Hepatocyte (in vitro differentiated cells): Measurements from ENCODE around the gene ANXA9. TPM values are rescaled to one million over a fixed set of nuclear protein-coding genes. Genes with fewer than 3 reads are reported as not detected.

Experiments used
- DNase-seq: peaks from one replicate; pipeline ENCODE4 v3.0.0-alpha.2; 2016; ENCODE audit warnings: low spot score
- H2AFZ ChIP-seq: fragments of 200-600 bp; sonication (generic); 2 replicates; pipeline ENCODE4 v1.6.0; 2016; ENCODE audit warnings: antibody characterized with exemption, mild to moderate bottlenecking
- H3K27ac ChIP-seq: fragments of 200-600 bp; sonication (generic); 2 replicates; pipeline ENCODE4 v1.5.1; 2016; ENCODE audit warnings: mild to moderate bottlenecking
- H3K27me3 ChIP-seq: fragments of 200-600 bp; sonication (generic); 2 replicates; pipeline ENCODE4 v1.6.1; 2016
- H3K36me3 ChIP-seq: fragments of 200-600 bp; sonication (generic); replicated peaks from 2 replicates; pipeline ENCODE4 v1.5.1; 2016; ENCODE audit warnings: low read depth; ENCODE audit not compliant: insufficient read depth
- H3K4me1 ChIP-seq: fragments of 200-600 bp; sonication (generic); 2 replicates; pipeline ENCODE4 v1.5.1; 2016; ENCODE audit warnings: mild to moderate bottlenecking, moderate library complexity; ENCODE audit not compliant: insufficient read depth
- H3K4me2 ChIP-seq: fragments of 200-600 bp; sonication (generic); 2 replicates; pipeline ENCODE4 v1.6.0; 2016
- H3K4me3 ChIP-seq: fragments of 200-600 bp; sonication (generic); 2 replicates; pipeline ENCODE4 v1.5.1; 2016; ENCODE audit warnings: mild to moderate bottlenecking
- H3K79me2 ChIP-seq: fragments of 200-600 bp; sonication (generic); 2 replicates; pipeline ENCODE4 v1.6.0; 2017; ENCODE audit warnings: mild to moderate bottlenecking
- H3K9me2 ChIP-seq: fragments of 200-600 bp; sonication (generic); replicated peaks from 2 replicates; pipeline ENCODE4 v1.6.0; 2017; ENCODE audit warnings: mild to moderate bottlenecking; ENCODE audit not compliant: insufficient read depth
- H3K9me3 ChIP-seq: fragments of 200-600 bp; sonication (generic); 2 replicates; pipeline ENCODE4 v1.5.1; 2016; ENCODE audit warnings: low read depth, mild to moderate bottlenecking
- H4K20me1 ChIP-seq: fragments of 200-600 bp; sonication (generic); 2 replicates; pipeline ENCODE4 v1.6.0; 2016; ENCODE audit warnings: mild to moderate bottlenecking; ENCODE audit not compliant: insufficient read depth, poor library complexity, severe bottlenecking
- EZH2 ChIP-seq: fragments of 200-600 bp; sonication (generic); IDR thresholded peaks from 2 replicates; pipeline ENCODE4 v1.6.1; 2016; ENCODE audit warnings: antibody characterized with exemption, mild to moderate bottlenecking, borderline replicate concordance
- EZH2phosphoT487 ChIP-seq: fragments of 200-600 bp; sonication (generic); IDR thresholded peaks from one replicate; pipeline ENCODE4 v1.6.1; 2018; ENCODE audit warnings: antibody characterized with exemption, mild to moderate bottlenecking, low read depth, moderate library complexity; ENCODE audit not compliant: unreplicated experiment, severe bottlenecking
- WGBS: methylation state at CpG from one replicate; pipeline ENCODE4 v1.1.6; 2016; ENCODE audit warnings: low lambda C conversion rate; ENCODE audit errors: missing lambda C conversion rate; 5-methylcytosine and 5-hydroxymethylcytosine counted together
- polyA plus RNA-seq: library from polyadenylated mRNA; unstranded; fragments of >200 nt; fragmentation: Nextera tagmentation; extraction: Ambion mirVana; gene quantifications from 2 replicates; pipeline ENCODE4 v1.2.1, GENCODE V29; 2016
- total RNA-seq: library from RNA; depleted of rRNA; stranded (reverse); fragments of >200 nt; gene quantifications from 2 replicates; pipeline ENCODE4 v1.2.3, GENCODE V29; 2014
- TF ChIP-seq, protein P1 (sequence below): fragments of 200-600 bp; sonication (generic); IDR thresholded peaks from 2 replicates; pipeline ENCODE4 v1.5.1; 2016; ENCODE audit warnings: antibody characterized with exemption, mild to moderate bottlenecking; ENCODE audit not compliant: poor library complexity

Gene ANXA9
- total and polyA plus RNA-seq, 2 experiments from 2014 or later: 7.9 to 8.8 TPM

DNA sequence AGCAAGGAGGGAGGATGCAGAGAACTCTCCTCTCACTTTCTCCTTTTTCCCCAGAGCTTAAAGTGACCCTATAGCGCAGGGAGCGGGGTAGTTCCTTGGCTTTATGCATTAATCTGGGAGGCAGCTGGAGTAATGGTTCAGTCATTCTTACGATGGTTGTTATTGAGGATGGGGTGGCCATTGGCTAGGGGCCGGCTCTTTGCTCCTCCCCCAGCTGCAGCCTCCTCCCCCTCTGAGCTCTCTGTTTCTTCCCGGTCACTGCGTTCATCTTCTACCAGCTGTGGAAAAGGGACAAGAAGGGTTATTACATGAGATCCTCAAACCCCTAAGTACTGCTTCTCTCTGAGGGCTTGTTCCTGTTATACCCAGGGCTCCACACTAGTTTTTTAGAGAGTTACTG, 16.1 kb upstream of the ANXA9 start:
- no peak for DNase-seq

DNA sequence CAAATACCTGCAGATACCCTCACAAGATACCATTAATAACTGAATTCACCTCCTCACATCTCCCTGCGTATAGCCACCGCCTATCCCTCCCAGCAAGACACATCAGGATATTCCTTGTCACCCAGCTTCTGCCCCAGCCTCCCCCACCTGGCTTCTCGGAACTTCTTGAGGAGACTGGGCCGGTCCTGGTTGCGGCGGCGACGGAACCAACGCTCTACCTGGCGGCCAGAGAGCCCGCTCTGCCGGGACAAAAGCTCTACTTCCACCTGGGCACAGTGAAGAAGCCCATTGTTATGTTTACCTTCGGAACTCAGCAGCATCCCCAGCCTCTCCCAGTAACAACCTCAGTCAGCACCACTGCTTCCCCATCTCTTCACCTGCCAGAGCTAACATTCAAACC, 14.2 kb upstream of the ANXA9 start:
- Histone ChIP-seq H3K4me3 (no peak overlapping the region), H2AFZ (no peak overlapping the region), H3K27ac (no peak overlapping the region), H3K4me1 (peaks cover 28% of the 10 kb centered on the region), H3K79me2 (peaks cover 66% of the 10 kb centered on the region), H3K9me2 (no peaks in the 10 kb centered on the region), H3K9me3 (no peaks in the 10 kb centered on the region), H4K20me1 (peaks cover 35% of the 10 kb centered on the region), H3K36me3 (peaks cover under 1% of the 10 kb centered on the region), H3K27me3 (no peaks in the 10 kb centered on the region), H3K4me2 (no peak overlapping the region)
- TF ChIP-seq EZH2 (no peak), EZH2phosphoT487 (no peak)
- TF ChIP-seq, protein P1, sequence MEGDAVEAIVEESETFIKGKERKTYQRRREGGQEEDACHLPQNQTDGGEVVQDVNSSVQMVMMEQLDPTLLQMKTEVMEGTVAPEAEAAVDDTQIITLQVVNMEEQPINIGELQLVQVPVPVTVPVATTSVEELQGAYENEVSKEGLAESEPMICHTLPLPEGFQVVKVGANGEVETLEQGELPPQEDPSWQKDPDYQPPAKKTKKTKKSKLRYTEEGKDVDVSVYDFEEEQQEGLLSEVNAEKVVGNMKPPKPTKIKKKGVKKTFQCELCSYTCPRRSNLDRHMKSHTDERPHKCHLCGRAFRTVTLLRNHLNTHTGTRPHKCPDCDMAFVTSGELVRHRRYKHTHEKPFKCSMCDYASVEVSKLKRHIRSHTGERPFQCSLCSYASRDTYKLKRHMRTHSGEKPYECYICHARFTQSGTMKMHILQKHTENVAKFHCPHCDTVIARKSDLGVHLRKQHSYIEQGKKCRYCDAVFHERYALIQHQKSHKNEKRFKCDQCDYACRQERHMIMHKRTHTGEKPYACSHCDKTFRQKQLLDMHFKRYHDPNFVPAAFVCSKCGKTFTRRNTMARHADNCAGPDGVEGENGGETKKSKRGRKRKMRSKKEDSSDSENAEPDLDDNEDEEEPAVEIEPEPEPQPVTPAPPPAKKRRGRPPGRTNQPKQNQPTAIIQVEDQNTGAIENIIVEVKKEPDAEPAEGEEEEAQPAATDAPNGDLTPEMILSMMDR: no peak
- WGBS: 97% methylated on average over 13 of the region's 13 CpGs
- DNase-seq: no peak

More for the DNA sequence above, 16.1 kb upstream of the ANXA9 start:
- Histone ChIP-seq H3K4me1 (peaks cover 24% of the 10 kb centered on the region), H2AFZ (no peak overlapping the region), H3K4me2 (no peak overlapping the region), H3K27me3 (no peaks in the 10 kb centered on the region), H3K36me3 (peaks cover 3% of the 10 kb centered on the region), H3K27ac (no peak overlapping the region), H3K79me2 (peaks cover 49% of the 10 kb centered on the region), H3K4me3 (no peak overlapping the region), H4K20me1 (peaks cover 34% of the 10 kb centered on the region), H3K9me3 (no peaks in the 10 kb centered on the region), H3K9me2 (no peaks in the 10 kb centered on the region)
- no peak for TF ChIP-seq EZH2
- no peak for TF ChIP-seq EZH2phosphoT487
- TF ChIP-seq, protein P1: no peak
- WGBS: 80% methylated on average over 6 of the region's 6 CpGs

DNA sequence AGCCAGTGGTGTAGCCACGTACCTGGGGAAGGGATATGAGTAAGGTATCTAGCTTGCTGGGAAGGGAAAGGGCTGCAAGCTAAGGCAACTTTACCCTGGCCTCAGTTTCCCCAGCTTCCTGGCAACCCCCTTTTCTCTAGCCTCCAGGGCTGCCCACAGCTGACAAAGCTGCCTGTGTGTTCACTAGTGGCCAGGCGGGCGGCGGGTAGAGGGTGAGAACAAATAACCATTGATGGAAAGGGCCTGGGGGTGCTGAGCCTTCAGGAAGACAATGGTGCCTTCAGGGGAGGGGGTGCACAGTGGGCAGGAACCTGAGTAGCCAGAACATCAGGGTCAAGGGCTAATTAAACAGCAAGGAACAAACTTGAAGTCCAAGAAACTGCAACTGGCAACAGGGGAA, 13.6 kb upstream of the ANXA9 start:
- H3K4me2 ChIP-seq: no peak overlapping the region
- no peak overlapping the region for H2AFZ ChIP-seq
- peaks cover 30% of the 10 kb centered on the region for H3K4me1 ChIP-seq
- DNase-seq: no peak
- no peak overlapping the region for H3K27ac ChIP-seq
- H3K4me3 ChIP-seq: no peak overlapping the region
- no peaks in the 10 kb centered on the region for H3K9me3 ChIP-seq
- TF ChIP-seq EZH2 (no peak), EZH2phosphoT487 (no peak)
- TF ChIP-seq, protein P1: no peak
- no peaks in the 10 kb centered on the region for H3K9me2 ChIP-seq
- WGBS: over 99% methylated on average over 4 of the region's 4 CpGs
- H3K36me3 ChIP-seq: no peaks in the 10 kb centered on the region
- H4K20me1 ChIP-seq: peaks cover 38% of the 10 kb centered on the region
- peaks cover 71% of the 10 kb centered on the region for H3K79me2 ChIP-seq
- no peaks in the 10 kb centered on the region for H3K27me3 ChIP-seq

DNA sequence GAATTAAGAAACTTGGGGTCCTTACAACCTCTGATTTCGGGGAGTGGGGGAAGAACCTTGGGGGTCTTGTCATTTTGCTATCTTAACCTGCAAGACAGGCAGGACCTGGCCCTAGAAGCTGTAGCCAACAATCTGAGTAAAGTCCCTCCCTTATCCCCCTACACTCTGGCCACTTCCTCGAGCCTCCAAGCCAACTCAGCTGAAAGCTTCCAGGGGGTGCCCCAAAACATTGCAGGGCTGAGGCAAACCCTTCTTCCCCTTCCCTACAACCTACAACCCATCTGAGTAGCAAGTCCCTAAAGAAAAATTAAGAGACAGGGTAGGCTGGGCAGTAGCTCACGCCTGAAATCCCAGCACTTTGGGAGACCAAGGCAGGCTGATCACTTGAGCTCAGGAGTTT, 12.5 kb upstream of the ANXA9 start:
- H2AFZ ChIP-seq: no peak overlapping the region
- H3K9me2 ChIP-seq: no peaks in the 10 kb centered on the region
- no peak overlapping the region for H3K4me3 ChIP-seq
- peak overlapping the region; percentile 98 for H3K4me2 ChIP-seq
- no peak for DNase-seq
- H3K4me1 ChIP-seq: peaks cover 30% of the 10 kb centered on the region
- 88% methylated on average over 3 of the region's 3 CpGs for WGBS
- no peaks in the 10 kb centered on the region for H3K27me3 ChIP-seq
- H3K79me2 ChIP-seq: peaks cover 78% of the 10 kb centered on the region
- no peaks in the 10 kb centered on the region for H3K36me3 ChIP-seq
- no peaks in the 10 kb centered on the region for H3K9me3 ChIP-seq
- TF ChIP-seq EZH2: no peak
- TF ChIP-seq, protein P1: no peak
- no peak for TF ChIP-seq EZH2phosphoT487
- H4K20me1 ChIP-seq: peaks cover 38% of the 10 kb centered on the region
- H3K27ac ChIP-seq: peak overlapping the region; percentile 94
